HG03442 (cell line): Measurements from ENCODE around the gene CAAP1.
A peak's percentile ranks its signal among the peaks of the same experiment; 100 is the strongest.
"Not testable (repeated sequence)": the region's sequence is repeated elsewhere in the genome, so short reads cannot be mapped to it uniquely, and the experiment has no call there.

Source experiments
- ATAC-seq: cut with Tn5 transposase; IDR thresholded peaks from one replicate; pipeline ENCODE4 v1.9.1; 2021; ENCODE audit warnings: mild to moderate bottlenecking, moderate library complexity; ENCODE audit not compliant: unreplicated experiment

The CAAP1 gene

GRCh38 chr9:26892251-26893029, at the start of gene CAAP1:
Gene CAAP1 (minus strand): TSS chr9:26892802. CDS start chr9:26892715, 87 bp downstream.
- peak; percentile 93 for ATAC-seq

- no peak for ATAC-seq
These were observed 48.2 kb upstream of the CAAP1 start for GRCh38 chr9:26940779-26941178.

GRCh38 chr9:26939955-26940711, 47.5 kb upstream of the CAAP1 start:
- no peak for ATAC-seq

- ATAC-seq = no peak
These were observed 45.3 kb upstream of the CAAP1 start for GRCh38 chr9:26937816-26938371.

- ATAC-seq = no peak
These were observed 43.2 kb upstream of the CAAP1 start for GRCh38 chr9:26935847-26936246.

- no peak for ATAC-seq
These were observed 36.4 kb upstream of the CAAP1 start for GRCh38 chr9:26928902-26929495.

GRCh38 chr9:26925609-26926008, 33.0 kb upstream of the CAAP1 start:
- no peak for ATAC-seq

GRCh38 chr9:26919698-26920097, 27.1 kb upstream of the CAAP1 start:
- no peak for ATAC-seq

GRCh38 chr9:26913138-26913668, 20.6 kb upstream of the CAAP1 start:
- ATAC-seq = no peak

GRCh38 chr9:26904671-26905070, 12.1 kb upstream of the CAAP1 start:
- ATAC-seq = no peak

- ATAC-seq = no peak
These were observed 11.5 kb upstream of the CAAP1 start for GRCh38 chr9:26904070-26904469.

GRCh38 chr9:26893030-26893676, 551 bp upstream of the CAAP1 start:
- ATAC-seq = no peak

GRCh38 chr9:26891726-26892125, 876 bp downstream of the CAAP1 start:
- ATAC-seq = no peak

- no peak for ATAC-seq
These were observed 4.3 kb downstream of the CAAP1 start for GRCh38 chr9:26888271-26888670.

- ATAC-seq = no peak
These were observed 10.4 kb downstream of the CAAP1 start for GRCh38 chr9:26882154-26882553.

GRCh38 chr9:26880262-26880661, 12.3 kb downstream of the CAAP1 start:
- no peak for ATAC-seq

- ATAC-seq = not testable (repeated sequence)
These were observed 17.4 kb downstream of the CAAP1 start for GRCh38 chr9:26875155-26875554.

GRCh38 chr9:26870292-26870691, 22.3 kb downstream of the CAAP1 start:
- no peak for ATAC-seq

GRCh38 chr9:26863074-26863473, 29.5 kb downstream of the CAAP1 start:
- ATAC-seq = peak; percentile 44

- peak; percentile 83 for ATAC-seq
These were observed 36.1 kb downstream of the CAAP1 start for GRCh38 chr9:26856413-26857032.
